ENCODE measurements around the gene VGLL3.

GRCh38 chr3:86913160-86913559 lies 77.8 kb downstream of the VGLL3 start:
- no peak for TF ChIP-seq POLR2AphosphoS5 (IDR thresholded peaks at IDR 0.05; ENCODE audit: borderline replicate concordance, low read depth, low read length)
- no peak for TF ChIP-seq EZH2 (IDR thresholded peaks at IDR 0.05)

Data from SK-N-MC (cell line).